ENCODE data around the gene HHEX.

- no peak for TF ChIP-seq CTCF (optimal IDR thresholded peaks at IDR 0.05 in 1 of 3, IDR thresholded peaks at IDR 0.05 in 1 of 3, conservative IDR thresholded peaks at IDR 0.05 in 1 of 3; ENCODE audit: extremely low read depth in 1 of 3, insufficient read depth in 2 of 3, low read length in 3 of 3)
- TF ChIP-seq EZH2 (IDR thresholded peaks at IDR 0.05; ENCODE audit: low read length), result no peak
These were observed 9.4 kb downstream of the HHEX start for GRCh38 chr10:92699193-92699517.
